ENCODE measurements around the gene DNAH12.

Gene DNAH12

DNA sequence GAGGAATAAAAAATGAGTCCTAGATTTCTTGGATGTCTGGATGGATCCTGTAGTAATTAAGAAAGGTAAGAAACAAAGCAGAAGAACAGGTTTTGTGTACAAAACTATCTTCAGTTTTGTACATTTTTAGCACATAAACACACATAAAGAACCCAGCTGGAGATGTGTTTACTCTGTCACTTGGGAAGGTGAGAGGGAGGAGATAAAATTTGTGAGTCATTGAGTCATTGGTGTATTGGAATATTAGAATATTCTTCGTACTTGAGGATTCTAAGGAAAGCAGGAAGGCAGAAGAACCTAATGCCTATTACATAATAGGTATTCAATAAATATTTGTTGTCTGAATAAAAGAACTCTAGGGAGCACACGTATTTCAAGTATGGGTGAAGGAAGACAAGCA, 299.2 kb downstream of the DNAH12 start:
- no peak for DNase-seq (ENCODE audit: extremely low read depth in 1 of 2, low read depth in 1 of 2)

All from activated CD8-positive, alpha-beta memory T cell treated with anti-CD3 and anti-CD28 coated beads for 1 hour (primary cell).